Activated B cell treated with CpG ODN at 0.5 μM for 24 hours (primary cell): ENCODE data around the gene TFF2. TPM values are rescaled to one million over a fixed set of nuclear protein-coding genes. Genes with fewer than 3 reads are reported as not detected.

Source experiments
- ATAC-seq: fragments of 200-7000 bp; cut with Tn5 transposase; one replicate; pipeline ENCODE4 v1.10.0; 2021; ENCODE audit warnings: low read depth, mild to moderate bottlenecking, moderate library complexity
- CTCF ChIA-PET: fragments of 350-600 bp; sonication (Branson Sonifier 250); formaldehyde crosslinking; loops from one replicate; lab custom pipeline; 2021; ENCODE audit warnings: antibody characterized with exemption; lab: Charles Lee
- POLR2A ChIA-PET: fragments of 350-600 bp; sonication (Branson Sonifier 250); formaldehyde crosslinking; loops from one replicate; lab custom pipeline; 2021; ENCODE audit warnings: antibody characterized with exemption; lab: Charles Lee
- DNase-seq: peaks from one replicate; pipeline ENCODE4 v3.0.0; 2022
- H3K27ac Mint-ChIP-seq: one replicate; pipeline ENCODE4 v1.8.0; 2020; ENCODE audit warnings: mixed read lengths
- H3K27me3 Mint-ChIP-seq: one replicate; pipeline ENCODE4 v1.8.0; 2021; ENCODE audit warnings: mixed read lengths
- H3K36me3 Mint-ChIP-seq: one replicate; pipeline ENCODE4 v1.8.0; 2021; ENCODE audit warnings: low read depth, mixed read lengths
- H3K4me1 Mint-ChIP-seq: one replicate; pipeline ENCODE4 v1.8.0; 2021; ENCODE audit warnings: mixed read lengths
- H3K4me3 Mint-ChIP-seq: one replicate; pipeline ENCODE4 v1.8.0; 2020; ENCODE audit warnings: mild to moderate bottlenecking, mixed read lengths
- H3K9me3 Mint-ChIP-seq: one replicate; pipeline ENCODE4 v1.8.0; 2020; ENCODE audit warnings: mixed read lengths
- CTCF ChIP-seq: fragments of 200-600 bp; IDR thresholded peaks from one replicate; pipeline ENCODE4 v1.8.0; 2022; ENCODE audit warnings: antibody characterized with exemption, mild to moderate bottlenecking
- intact Hi-C: fragments of 100-400 bp; cut with micrococcal nuclease; formaldehyde crosslinking; loops from one replicate; pipeline ENCODE4 v1.15.1; 2024
- total RNA-seq: library from RNA; stranded (reverse); gene quantifications from 2 replicates; pipeline ENCODE4 v1.2.3, GENCODE V29; 2022

TFF2 gene
- total RNA-seq, 1 donor from 2014 or later: not detected

GRCh38 chr21:42379426-42380215, 28.8 kb upstream of the TFF2 start:
- Mint-ChIP-seq H3K27ac (no peak overlapping the region), H3K36me3 (peaks cover 2% of the 10 kb centered on the region), H3K9me3 (peaks cover 12% of the 10 kb centered on the region), H3K4me3 (peak overlapping the region; percentile 64), H3K27me3 (peaks cover 11% of the 10 kb centered on the region), H3K4me1 (peaks cover 21% of the 10 kb centered on the region)
- peak; percentile 64 for ATAC-seq
- ChIA-PET POLR2A (no interaction called here), CTCF (no interaction called here)
- DNase-seq: no peak
- intact Hi-C loops: no loop called here
- no peak for TF ChIP-seq CTCF

DNA sequence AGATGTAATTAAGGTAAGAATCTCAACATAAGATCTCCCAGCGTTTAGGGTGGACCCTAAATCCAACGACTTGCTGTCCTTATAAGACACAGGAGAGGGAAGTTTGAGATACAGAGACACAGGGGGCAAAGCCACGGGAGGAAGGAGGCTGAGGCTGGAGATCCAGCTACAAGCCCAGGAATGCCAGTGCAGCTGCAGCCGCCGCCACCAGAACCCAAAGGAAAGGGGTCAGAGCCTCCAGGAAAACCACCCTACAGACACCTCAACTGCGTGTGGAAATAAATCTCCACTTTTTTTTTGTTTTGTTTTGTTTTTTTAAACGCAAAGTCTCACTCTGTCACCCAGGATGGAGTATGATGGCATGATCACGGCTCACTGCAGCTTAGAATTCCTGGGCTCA, 27.6 kb upstream of the TFF2 start:
- intact Hi-C loops: no loop called here
- POLR2A ChIA-PET: no interaction called here
- no peak overlapping the region for H3K27ac Mint-ChIP-seq
- ATAC-seq (no peak), DNase-seq (no peak)
- peaks cover 2% of the 10 kb centered on the region for H3K36me3 Mint-ChIP-seq
- H3K27me3 Mint-ChIP-seq: peaks cover 13% of the 10 kb centered on the region
- H3K4me3 Mint-ChIP-seq: no peak overlapping the region
- peaks cover 12% of the 10 kb centered on the region for H3K9me3 Mint-ChIP-seq
- TF ChIP-seq CTCF: no peak
- peaks cover 10% of the 10 kb centered on the region for H3K4me1 Mint-ChIP-seq
- CTCF ChIA-PET: no interaction called here

- POLR2A ChIA-PET: no interaction called here
Measured at GRCh38 chr21:42377951-42378340, 27.2 kb upstream of the TFF2 start.

GRCh38 chr21:42377211-42377950, 26.6 kb upstream of the TFF2 start:
- no peak for TF ChIP-seq CTCF
- Mint-ChIP-seq H3K4me1 (peaks cover 10% of the 10 kb centered on the region), H3K9me3 (peaks cover 9% of the 10 kb centered on the region), H3K27me3 (peaks cover 13% of the 10 kb centered on the region), H3K27ac (no peak overlapping the region), H3K4me3 (no peak overlapping the region), H3K36me3 (peaks cover 2% of the 10 kb centered on the region)
- ChIA-PET CTCF (no interaction called here), POLR2A (no interaction called here)
- DNase-seq (no peak), ATAC-seq (no peak)
- intact Hi-C loops: no loop called here

More at GRCh38 chr21:42377951-42378340, 27.2 kb upstream of the TFF2 start:
- Mint-ChIP-seq H3K9me3 (peaks cover 12% of the 10 kb centered on the region), H3K36me3 (peaks cover 2% of the 10 kb centered on the region), H3K27ac (no peak overlapping the region), H3K4me1 (peaks cover 10% of the 10 kb centered on the region), H3K27me3 (peaks cover 13% of the 10 kb centered on the region), H3K4me3 (no peak overlapping the region)
- no peak for ATAC-seq
- CTCF ChIA-PET: no interaction called here
- no peak for TF ChIP-seq CTCF
- intact Hi-C loops: no loop called here
- no peak for DNase-seq

GRCh38 chr21:42376338-42376982, 25.7 kb upstream of the TFF2 start:
- H3K4me3 Mint-ChIP-seq: no peak overlapping the region

More at GRCh38 chr21:42376338-42376982, 25.7 kb upstream of the TFF2 start:
- ChIA-PET POLR2A (no interaction called here), CTCF (no interaction called here)
- peaks cover under 1% of the 10 kb centered on the region for H3K36me3 Mint-ChIP-seq
- H3K9me3 Mint-ChIP-seq: peaks cover under 1% of the 10 kb centered on the region
- ATAC-seq (no peak), DNase-seq (no peak)
- H3K4me1 Mint-ChIP-seq: peaks cover 10% of the 10 kb centered on the region
- H3K27ac Mint-ChIP-seq: no peak overlapping the region
- H3K27me3 Mint-ChIP-seq: peaks cover 15% of the 10 kb centered on the region
- TF ChIP-seq CTCF: no peak
- intact Hi-C loops: no loop called here
